ENCODE results near the gene SLC6A1. TPM values are rescaled to one million over a fixed set of nuclear protein-coding genes. Genes with fewer than 3 reads are reported as not detected.

The SLC6A1 gene
- total RNA-seq, 6 experiments from 2014 or later, result 14.5 to 70.1 (median 37.3) TPM

DNA sequence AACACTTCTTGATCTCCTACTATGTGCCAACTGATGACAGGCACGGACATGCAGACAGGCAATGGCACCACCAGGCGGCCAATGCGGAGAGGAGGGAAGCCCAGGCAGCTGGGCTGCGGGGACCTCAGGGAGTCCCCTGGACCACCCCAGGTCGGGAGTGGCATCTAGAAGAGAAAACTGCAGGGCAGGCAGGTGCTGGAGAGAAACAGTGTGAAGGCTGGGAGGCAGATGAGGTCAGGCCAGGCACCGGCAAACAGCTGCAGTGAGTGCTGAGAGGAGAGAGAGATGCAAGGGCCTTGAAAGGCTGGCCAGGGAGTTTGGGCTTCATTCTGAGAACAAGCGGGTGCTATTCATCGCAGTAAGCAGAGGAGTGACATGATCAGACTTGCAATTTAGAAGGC is 29.1 kb downstream of the SLC6A1 start:
- Histone ChIP-seq H3K36me3 (peaks cover 0 to 29% (median 12%) of the 10 kb centered on the region in 4 donors), H3K4me1 (peaks cover 0 to 40% (median 17%) of the 10 kb centered on the region in 4 donors), H3K27me3 (no peaks in the 10 kb centered on the region), H3K9me3 (no peaks in the 10 kb centered on the region), H3K27ac (peak overlapping the region in 2 of 3 donors; percentile 45 to 55), H3K4me3 (no peak overlapping the region)
- ATAC-seq, result peak in 2 of 4 donors; percentile 5 to 9
- WGBS (ENCODE audit: insufficient coverage, low coverage, low lambda C conversion rate, missing lambda C conversion rate), result 71% methylated on average over 8 of the region's 8 CpGs
- no peak for TF ChIP-seq POLR2A (IDR thresholded peaks at IDR 0.05)
- TF ChIP-seq, protein P1, sequence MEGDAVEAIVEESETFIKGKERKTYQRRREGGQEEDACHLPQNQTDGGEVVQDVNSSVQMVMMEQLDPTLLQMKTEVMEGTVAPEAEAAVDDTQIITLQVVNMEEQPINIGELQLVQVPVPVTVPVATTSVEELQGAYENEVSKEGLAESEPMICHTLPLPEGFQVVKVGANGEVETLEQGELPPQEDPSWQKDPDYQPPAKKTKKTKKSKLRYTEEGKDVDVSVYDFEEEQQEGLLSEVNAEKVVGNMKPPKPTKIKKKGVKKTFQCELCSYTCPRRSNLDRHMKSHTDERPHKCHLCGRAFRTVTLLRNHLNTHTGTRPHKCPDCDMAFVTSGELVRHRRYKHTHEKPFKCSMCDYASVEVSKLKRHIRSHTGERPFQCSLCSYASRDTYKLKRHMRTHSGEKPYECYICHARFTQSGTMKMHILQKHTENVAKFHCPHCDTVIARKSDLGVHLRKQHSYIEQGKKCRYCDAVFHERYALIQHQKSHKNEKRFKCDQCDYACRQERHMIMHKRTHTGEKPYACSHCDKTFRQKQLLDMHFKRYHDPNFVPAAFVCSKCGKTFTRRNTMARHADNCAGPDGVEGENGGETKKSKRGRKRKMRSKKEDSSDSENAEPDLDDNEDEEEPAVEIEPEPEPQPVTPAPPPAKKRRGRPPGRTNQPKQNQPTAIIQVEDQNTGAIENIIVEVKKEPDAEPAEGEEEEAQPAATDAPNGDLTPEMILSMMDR (IDR thresholded peaks at IDR 0.05), result no peak
- DNase-seq, result no peak
- intact Hi-C loops (cut with DNase I), result no loop called here

DNA sequence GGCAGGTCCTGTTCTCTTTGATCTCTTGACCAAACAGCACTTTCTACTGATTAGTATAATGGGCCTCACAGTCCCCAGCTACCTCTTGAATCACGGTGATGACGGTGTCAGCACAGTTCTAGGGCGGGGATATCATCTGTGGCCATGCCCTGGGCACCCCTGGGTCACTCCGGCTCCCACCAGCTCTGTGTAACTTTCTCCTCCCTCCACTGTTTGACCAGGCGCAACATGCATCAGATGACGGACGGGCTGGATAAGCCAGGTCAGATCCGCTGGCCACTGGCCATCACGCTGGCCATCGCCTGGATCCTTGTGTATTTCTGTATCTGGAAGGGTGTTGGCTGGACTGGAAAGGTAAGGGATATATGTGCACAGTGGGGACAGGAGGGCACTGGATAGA is 29.6 kb downstream of the SLC6A1 start:
- intact Hi-C loops (cut with DNase I), result no loop called here
- TF ChIP-seq POLR2A (IDR thresholded peaks at IDR 0.05), result no peak
- TF ChIP-seq, protein P1 (IDR thresholded peaks at IDR 0.05), result no peak
- ATAC-seq (peak; percentile 77 to 79 (median 78)), DNase-seq (peak; percentile 75 to 88 (median 85))
- Histone ChIP-seq H3K27me3 (no peaks in the 10 kb centered on the region), H3K27ac (peak overlapping the region in 2 of 3 donors; percentile 45 to 55), H3K36me3 (peaks cover 0 to 29% (median 13%) of the 10 kb centered on the region in 4 donors), H3K4me3 (no peak overlapping the region), H3K4me1 (peaks cover 0 to 40% (median 17%) of the 10 kb centered on the region in 4 donors), H3K9me3 (no peaks in the 10 kb centered on the region)
- WGBS (ENCODE audit: insufficient coverage, low coverage, low lambda C conversion rate, missing lambda C conversion rate), result 17% methylated on average over 4 of the region's 10 CpGs

DNA sequence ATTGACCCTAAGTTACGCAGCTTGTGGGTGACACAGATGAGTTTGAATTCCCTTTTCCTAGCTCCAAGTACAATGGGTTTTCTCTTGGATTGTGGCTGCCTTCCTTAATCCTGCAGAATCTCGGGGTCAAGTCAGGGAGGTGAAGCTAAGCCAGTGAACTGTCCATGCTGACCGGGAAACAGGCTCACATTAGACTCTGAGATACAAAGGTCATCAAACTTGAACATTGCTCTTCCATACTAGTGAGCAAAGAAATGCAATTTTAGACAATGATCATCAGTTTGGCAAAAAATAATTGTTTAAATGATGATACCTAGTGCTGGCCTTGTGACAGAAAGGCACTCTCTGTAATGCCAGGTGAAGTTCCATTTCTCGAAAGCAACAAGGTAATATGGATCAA is 31.6 kb downstream of the SLC6A1 start:
- ATAC-seq (peak; percentile 40 to 67 (median 56)), DNase-seq (no peak)
- peaks cover 0 to 34% (median 16%) of the 10 kb centered on the region in 4 donors for H3K36me3 ChIP-seq
- TF ChIP-seq, protein P1 (IDR thresholded peaks at IDR 0.05), result no peak
- TF ChIP-seq POLR2A (IDR thresholded peaks at IDR 0.05), result no peak
- WGBS (ENCODE audit: insufficient coverage, low coverage, low lambda C conversion rate, missing lambda C conversion rate), result 44% methylated on average over 4 of the region's 4 CpGs
- no peak overlapping the region for H3K4me3 ChIP-seq
- H3K27ac ChIP-seq, result no peak overlapping the region
- intact Hi-C loops (cut with DNase I), result no loop called here
- H3K4me1 ChIP-seq, result peaks cover 0 to 40% (median 17%) of the 10 kb centered on the region in 4 donors
- no peaks in the 10 kb centered on the region for H3K9me3 ChIP-seq
- H3K27me3 ChIP-seq, result no peaks in the 10 kb centered on the region

DNA sequence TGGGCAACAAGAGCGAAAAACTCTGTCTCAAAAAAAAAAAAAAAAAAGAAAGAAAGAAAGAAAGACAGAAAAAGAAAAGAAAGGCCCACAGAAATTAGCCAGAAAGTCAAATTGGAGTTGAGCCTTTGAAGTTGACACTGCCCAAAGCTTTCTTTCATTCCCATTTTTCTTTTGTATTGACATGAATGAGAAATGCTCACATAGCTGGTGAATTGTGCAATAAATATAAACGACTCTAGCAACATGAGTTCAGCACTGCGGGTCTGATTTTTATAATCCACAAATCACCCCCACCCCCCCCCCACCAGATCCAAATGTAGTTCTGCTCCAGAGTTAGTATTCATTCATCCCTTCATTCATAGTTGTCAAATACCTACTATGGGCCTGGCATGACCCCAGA is 37.4 kb downstream of the SLC6A1 start:
- Histone ChIP-seq H3K9me3 (no peaks in the 10 kb centered on the region), H3K27me3 (no peaks in the 10 kb centered on the region), H3K4me3 (no peak overlapping the region), H3K36me3 (peaks cover 0 to 67% (median 31%) of the 10 kb centered on the region in 4 donors), H3K27ac (no peak overlapping the region), H3K4me1 (no peaks in the 10 kb centered on the region)
- TF ChIP-seq, protein P1 (IDR thresholded peaks at IDR 0.05), result no peak
- TF ChIP-seq POLR2A (IDR thresholded peaks at IDR 0.05), result no peak
- 37% methylated on average over 2 of the region's 3 CpGs for WGBS (ENCODE audit: insufficient coverage, low coverage, low lambda C conversion rate, missing lambda C conversion rate)
- no peak for DNase-seq
- no peak for ATAC-seq
- intact Hi-C loops (cut with DNase I), result no loop called here
